Naive thymus-derived CD4-positive, alpha-beta T cell (primary cell): Measurements from ENCODE around the gene VPS13D. TPM values are rescaled to one million over a fixed set of nuclear protein-coding genes. Genes with fewer than 3 reads are reported as not detected.

Source experiments
- ATAC-seq: fragments of 150-1000 bp; cut with Tn5 transposase; 2 replicates; pipeline ENCODE4 v1.10.0; 2021; ENCODE audit warnings: mild to moderate bottlenecking, moderate library complexity
- CTCF ChIA-PET: fragments of 350-600 bp; sonication (Branson Sonifier 250); formaldehyde crosslinking; loops from one replicate; lab custom pipeline; 2021; ENCODE audit warnings: antibody characterized with exemption; lab: Charles Lee
- POLR2A ChIA-PET: fragments of 350-600 bp; sonication (Branson Sonifier 250); formaldehyde crosslinking; loops from one replicate; lab custom pipeline; 2021; ENCODE audit warnings: antibody characterized with exemption, inconsistent platforms; lab: Charles Lee
- DNase-seq, 9 donors: peaks; one replicate each; pipeline versions ENCODE4 v3.0.0 to v3.0.0-alpha.2; 2020 to 2022; ENCODE audit warnings: mixed read lengths in 1 of 9
- H3K27ac ChIP-seq: one replicate; pipeline ENCODE4 v1.7.0; 2013; ENCODE audit warnings: mild to moderate bottlenecking, low read depth, low read length, moderate library complexity
- H3K27me3 ChIP-seq, 2 donors: one replicate each; pipeline ENCODE4 v1.7.0; 2013; ENCODE audit warnings: low read length in 2 of 2, mild to moderate bottlenecking in 2 of 2, moderate library complexity in 2 of 2; ENCODE audit not compliant: control insufficient read depth in 2 of 2, insufficient read depth in 2 of 2
- H3K36me3 ChIP-seq, 3 experiments: 1 replicate in 2 of 3; 2 replicates in 1 of 3; pipeline ENCODE4 v1.7.0; 2013; ENCODE audit warnings: low read length in 3 of 3, mild to moderate bottlenecking in 3 of 3, moderate library complexity in 1 of 3; ENCODE audit not compliant: insufficient read depth in 3 of 3, control insufficient read depth in 2 of 3
- H3K4me1 ChIP-seq, 2 donors: one replicate each; pipeline ENCODE4 v1.7.0; 2013; ENCODE audit warnings: low read length in 2 of 2, mild to moderate bottlenecking in 2 of 2, moderate library complexity in 1 of 2; ENCODE audit not compliant: control insufficient read depth in 2 of 2, insufficient read depth in 2 of 2
- H3K4me3 ChIP-seq: 2 replicates; pipeline ENCODE4 v1.7.0; 2013; ENCODE audit warnings: mild to moderate bottlenecking, low read length
- H3K9me3 ChIP-seq, 3 experiments: 1 replicate in 2 of 3; 2 replicates in 1 of 3; pipeline ENCODE4 v1.7.0; 2013; ENCODE audit warnings: low read length in 3 of 3; ENCODE audit not compliant: control insufficient read depth in 2 of 3
- H3K27ac Mint-ChIP-seq, 9 donors: one replicate each; pipeline ENCODE4 v1.8.0; 2020 to 2022; ENCODE audit warnings: mixed read lengths in 9 of 9, mild to moderate bottlenecking in 8 of 9, moderate library complexity in 5 of 9, inconsistent platforms in 2 of 9
- H3K27me3 Mint-ChIP-seq, 5 donors: one replicate each; pipeline ENCODE4 v1.8.0; 2021 to 2022; ENCODE audit warnings: mixed read lengths in 5 of 5, mild to moderate bottlenecking in 1 of 5
- H3K36me3 Mint-ChIP-seq, 5 donors: one replicate each; pipeline ENCODE4 v1.8.0; 2020 to 2022; ENCODE audit warnings: mixed read lengths in 5 of 5, mild to moderate bottlenecking in 3 of 5, inconsistent platforms in 1 of 5
- H3K4me1 Mint-ChIP-seq, 7 donors: one replicate each; pipeline ENCODE4 v1.8.0; 2020 to 2022; ENCODE audit warnings: mixed read lengths in 7 of 7, mild to moderate bottlenecking in 3 of 7, inconsistent platforms in 1 of 7
- H3K4me3 Mint-ChIP-seq, 10 donors: one replicate each; pipeline ENCODE4 v1.8.0; 2020 to 2022; ENCODE audit warnings: mild to moderate bottlenecking in 10 of 10, mixed read lengths in 10 of 10, moderate library complexity in 6 of 10, inconsistent platforms in 2 of 10
- H3K9me3 Mint-ChIP-seq, 11 donors: one replicate each; pipeline ENCODE4 v1.8.0; 2020 to 2022; ENCODE audit warnings: mixed read lengths in 11 of 11, mild to moderate bottlenecking in 4 of 11, inconsistent platforms in 1 of 11, moderate library complexity in 1 of 11
- intact Hi-C, 2 donors: fragments of 100-400 bp; cut with micrococcal nuclease; formaldehyde crosslinking; loops; one replicate each; pipeline ENCODE4 v1.15.1; 2023
- polyA plus RNA-seq, 2 donors: library from polyadenylated mRNA; unstranded; fragments of 300-500 nt; fragmentation: Illumina TruSeq; gene quantifications; one replicate each; pipeline ENCODE4 v1.2.3, GENCODE V29; 2021
- total RNA-seq, 6 experiments: library from RNA in 5 of 6; stranded (reverse) in 5 of 6; gene quantifications; 1 replicate in 5 of 6; 2 replicates in 1 of 6; pipeline ENCODE4 v1.2.3 and lab custom pipeline; 2021 to 2026

Gene VPS13D
- total and polyA plus RNA-seq, 7 experiments from 2014 or later = 6.5 to 94.4 (median 73.2) TPM

GRCh38 chr1:12302798-12303447, 73.1 kb downstream of the VPS13D start:
- Mint-ChIP-seq H3K4me3 (no peak overlapping the region), H3K4me1 (peaks cover 0 to 8% (median 0%) of the 10 kb centered on the region in 7 donors), H3K9me3 (no peaks in the 10 kb centered on the region), H3K27ac (peak overlapping the region in 1 of 9 donors; percentile 26), H3K36me3 (peaks cover 20 to 64% (median 35%) of the 10 kb centered on the region in 5 donors), H3K27me3 (no peaks in the 10 kb centered on the region)
- DNase-seq (no peak), ATAC-seq (no peak)
- Histone ChIP-seq H3K4me3 (no peak overlapping the region), H3K27ac (no peak overlapping the region), H3K36me3 (peaks cover 4 to 84% (median 30%) of the 10 kb centered on the region in 3 experiments), H3K9me3 (no peaks in the 10 kb centered on the region), H3K27me3 (no peaks in the 10 kb centered on the region), H3K4me1 (no peaks in the 10 kb centered on the region)
- ChIA-PET CTCF (interaction anchor here (1.1 kb wide), 1 partner anchor 12 kb away, joined by 6 read pairs; no protein-coding TSS in a partner anchor), POLR2A (no interaction called here)
- intact Hi-C loops = no loop called here

- CTCF ChIA-PET = no interaction called here
- H3K4me1 Mint-ChIP-seq = peaks cover 0 to 8% (median 0%) of the 10 kb centered on the region in 7 donors
- peaks cover 21 to 66% (median 42%) of the 10 kb centered on the region in 5 donors for H3K36me3 Mint-ChIP-seq
- Histone ChIP-seq H3K27ac (no peak overlapping the region), H3K4me1 (no peaks in the 10 kb centered on the region), H3K9me3 (no peaks in the 10 kb centered on the region), H3K4me3 (no peak overlapping the region), H3K27me3 (no peaks in the 10 kb centered on the region), H3K36me3 (peaks cover 4 to 89% (median 21%) of the 10 kb centered on the region in 3 experiments)
- ATAC-seq = no peak
- peak overlapping the region in 1 of 9 donors; percentile 25 for H3K27ac Mint-ChIP-seq
- intact Hi-C loops = no loop called here
- H3K9me3 Mint-ChIP-seq = no peaks in the 10 kb centered on the region
- POLR2A ChIA-PET = no interaction called here
- H3K4me3 Mint-ChIP-seq = no peak overlapping the region
- H3K27me3 Mint-ChIP-seq = no peaks in the 10 kb centered on the region
- DNase-seq = no peak
Observed at GRCh38 chr1:12305377-12305776, 75.5 kb downstream of the VPS13D start.

GRCh38 chr1:12309783-12310742, 80.2 kb downstream of the VPS13D start:
- Histone ChIP-seq H3K4me1 (no peaks in the 10 kb centered on the region), H3K36me3 (peaks cover 8 to 84% (median 23%) of the 10 kb centered on the region in 3 experiments), H3K9me3 (no peaks in the 10 kb centered on the region), H3K4me3 (no peak overlapping the region), H3K27me3 (no peaks in the 10 kb centered on the region), H3K27ac (no peak overlapping the region)
- no peaks in the 10 kb centered on the region for H3K27me3 Mint-ChIP-seq
- H3K9me3 Mint-ChIP-seq = no peaks in the 10 kb centered on the region
- ATAC-seq (no peak), DNase-seq (no peak)
- POLR2A ChIA-PET = no interaction called here
- H3K4me3 Mint-ChIP-seq = no peak overlapping the region
- CTCF ChIA-PET = interaction anchor here (0.6 to 8.8 kb wide), 2 partner anchors 9 to 350 kb away, joined by 4 to 65 read pairs; no protein-coding TSS in a partner anchor
- intact Hi-C loops = no loop called here
- H3K4me1 Mint-ChIP-seq = peaks cover 0 to 5% (median 0%) of the 10 kb centered on the region in 7 donors
- H3K36me3 Mint-ChIP-seq = peaks cover 14 to 65% (median 41%) of the 10 kb centered on the region in 5 donors
- H3K27ac Mint-ChIP-seq = peak overlapping the region in 2 of 9 donors; percentile 7 to 42

- Histone ChIP-seq H3K36me3 (peaks cover 8 to 83% (median 21%) of the 10 kb centered on the region in 3 experiments), H3K9me3 (no peaks in the 10 kb centered on the region), H3K4me3 (no peak overlapping the region), H3K4me1 (no peaks in the 10 kb centered on the region), H3K27me3 (no peaks in the 10 kb centered on the region), H3K27ac (no peak overlapping the region)
- DNase-seq (peak in 5 of 9 donors; percentile 8 to 41 (median 17)), ATAC-seq (no peak)
- ChIA-PET CTCF (interaction anchor here (0.9 to 8.8 kb wide), 8 partner anchors 81 to 345 kb away, joined by 3 to 65 read pairs (median 4); partner anchors contain the start of gene DHRS3), POLR2A (interaction anchor here (0.6 kb wide), 1 partner anchor 287 kb away, joined by 3 read pairs; no protein-coding TSS in a partner anchor)
- H3K4me3 Mint-ChIP-seq = no peak overlapping the region
- no peak overlapping the region for H3K27ac Mint-ChIP-seq
- peaks cover 12 to 59% (median 29%) of the 10 kb centered on the region in 5 donors for H3K36me3 Mint-ChIP-seq
- intact Hi-C loops = loop anchor here (1.0 kb wide), 2 partner anchors 305 to 345 kb away; no protein-coding TSS in a partner anchor
- no peaks in the 10 kb centered on the region for H3K27me3 Mint-ChIP-seq
- no peaks in the 10 kb centered on the region for H3K9me3 Mint-ChIP-seq
- peaks cover 0 to 5% (median 0%) of the 10 kb centered on the region in 7 donors for H3K4me1 Mint-ChIP-seq
Observed at GRCh38 chr1:12314333-12314903, 84.6 kb downstream of the VPS13D start.

GRCh38 chr1:12315146-12315545, 85.3 kb downstream of the VPS13D start:
- Histone ChIP-seq H3K27me3 (no peaks in the 10 kb centered on the region), H3K4me1 (no peaks in the 10 kb centered on the region), H3K4me3 (no peak overlapping the region), H3K9me3 (no peaks in the 10 kb centered on the region), H3K27ac (no peak overlapping the region), H3K36me3 (peaks cover 8 to 83% (median 22%) of the 10 kb centered on the region in 3 experiments)
- CTCF ChIA-PET = interaction anchor here (0.7 to 8.8 kb wide), 6 partner anchors 12 to 344 kb away, joined by 3 to 65 read pairs (median 5); partner anchors contain the start of gene DHRS3
- no peak overlapping the region for H3K4me3 Mint-ChIP-seq
- POLR2A ChIA-PET = interaction anchor here (0.6 to 0.7 kb wide), 3 partner anchors 70 to 289 kb away, joined by 3 read pairs; no protein-coding TSS in a partner anchor
- DNase-seq = no peak
- peaks cover 17 to 60% (median 31%) of the 10 kb centered on the region in 5 donors for H3K36me3 Mint-ChIP-seq
- no peaks in the 10 kb centered on the region for H3K9me3 Mint-ChIP-seq
- ATAC-seq = no peak
- peaks cover 0 to 5% (median 0%) of the 10 kb centered on the region in 7 donors for H3K4me1 Mint-ChIP-seq
- peak overlapping the region in 1 of 9 donors; percentile 12 for H3K27ac Mint-ChIP-seq
- intact Hi-C loops = no loop called here
- H3K27me3 Mint-ChIP-seq = no peaks in the 10 kb centered on the region

- H3K36me3 ChIP-seq = peaks cover 3 to 79% (median 22%) of the 10 kb centered on the region in 3 experiments
- H3K4me1 ChIP-seq = no peaks in the 10 kb centered on the region
- H3K27ac Mint-ChIP-seq = no peak overlapping the region
- DNase-seq (no peak), ATAC-seq (no peak)
- no peak overlapping the region for H3K4me3 Mint-ChIP-seq
- H3K27me3 ChIP-seq = no peaks in the 10 kb centered on the region
- ChIA-PET POLR2A (interaction anchor here (0.6 kb wide), 1 partner anchor 12 kb away, joined by 6 read pairs; no protein-coding TSS in a partner anchor), CTCF (interaction anchor here (0.6 to 8.8 kb wide), 2 partner anchors 143 to 343 kb away, joined by 4 to 65 read pairs; no protein-coding TSS in a partner anchor)
- H3K4me3 ChIP-seq = no peak overlapping the region
- no peaks in the 10 kb centered on the region for H3K27me3 Mint-ChIP-seq
- intact Hi-C loops = no loop called here
- H3K27ac ChIP-seq = no peak overlapping the region
- no peaks in the 10 kb centered on the region for H3K9me3 ChIP-seq
- peaks cover 20 to 61% (median 33%) of the 10 kb centered on the region in 5 donors for H3K36me3 Mint-ChIP-seq
- H3K9me3 Mint-ChIP-seq = no peaks in the 10 kb centered on the region
- H3K4me1 Mint-ChIP-seq = peaks cover 0 to 10% (median 0%) of the 10 kb centered on the region in 7 donors
Observed at GRCh38 chr1:12316331-12316730, 86.5 kb downstream of the VPS13D start.
